ENCODE results near the gene RAMACL. TPM values are rescaled to one million over a fixed set of nuclear protein-coding genes. Genes with fewer than 3 reads are reported as not detected.

The RAMACL gene
- total RNA-seq, 2 experiments from 2014 or later, result 0.45 TPM; not detected in 1

- TF ChIP-seq, protein P1, sequence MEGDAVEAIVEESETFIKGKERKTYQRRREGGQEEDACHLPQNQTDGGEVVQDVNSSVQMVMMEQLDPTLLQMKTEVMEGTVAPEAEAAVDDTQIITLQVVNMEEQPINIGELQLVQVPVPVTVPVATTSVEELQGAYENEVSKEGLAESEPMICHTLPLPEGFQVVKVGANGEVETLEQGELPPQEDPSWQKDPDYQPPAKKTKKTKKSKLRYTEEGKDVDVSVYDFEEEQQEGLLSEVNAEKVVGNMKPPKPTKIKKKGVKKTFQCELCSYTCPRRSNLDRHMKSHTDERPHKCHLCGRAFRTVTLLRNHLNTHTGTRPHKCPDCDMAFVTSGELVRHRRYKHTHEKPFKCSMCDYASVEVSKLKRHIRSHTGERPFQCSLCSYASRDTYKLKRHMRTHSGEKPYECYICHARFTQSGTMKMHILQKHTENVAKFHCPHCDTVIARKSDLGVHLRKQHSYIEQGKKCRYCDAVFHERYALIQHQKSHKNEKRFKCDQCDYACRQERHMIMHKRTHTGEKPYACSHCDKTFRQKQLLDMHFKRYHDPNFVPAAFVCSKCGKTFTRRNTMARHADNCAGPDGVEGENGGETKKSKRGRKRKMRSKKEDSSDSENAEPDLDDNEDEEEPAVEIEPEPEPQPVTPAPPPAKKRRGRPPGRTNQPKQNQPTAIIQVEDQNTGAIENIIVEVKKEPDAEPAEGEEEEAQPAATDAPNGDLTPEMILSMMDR (IDR thresholded peaks at IDR 0.05), result no peak
- CTCF ChIA-PET, result interaction anchor here (1.3 kb wide), 1 partner anchor 18 kb away, joined by 3 read pairs; no protein-coding TSS in a partner anchor
These were observed 34.6 kb downstream of the RAMACL start for GRCh38 chr6:166551754-166552495.

GRCh38 chr6:166546653-166547052 is 39.8 kb downstream of the RAMACL start:
- H3K4me1 Mint-ChIP-seq (ENCODE audit: low read depth), result peaks cover 5% of the 10 kb centered on the region
- ChIA-PET POLR2A (no interaction called here), CTCF (no interaction called here)
- TF ChIP-seq, protein P1 (IDR thresholded peaks at IDR 0.05), result no peak
- no peaks in the 10 kb centered on the region for H3K9me3 Mint-ChIP-seq
- H3K36me3 Mint-ChIP-seq (ENCODE audit: low read depth), result no peaks in the 10 kb centered on the region
- no peak overlapping the region for H3K4me3 Mint-ChIP-seq
- DNase-seq (no peak), ATAC-seq (no peak)
- intact Hi-C loops (cut with micrococcal nuclease), result no loop called here
- H3K27ac Mint-ChIP-seq, result no peak overlapping the region
- no peaks in the 10 kb centered on the region for H3K27me3 Mint-ChIP-seq

More at GRCh38 chr6:166551754-166552495, 34.6 kb downstream of the RAMACL start:
- Mint-ChIP-seq H3K27me3 (peaks cover 8% of the 10 kb centered on the region), H3K4me1 (ENCODE audit: low read depth) (peaks cover 4% of the 10 kb centered on the region), H3K27ac (no peak overlapping the region), H3K4me3 (no peak overlapping the region), H3K9me3 (no peaks in the 10 kb centered on the region), H3K36me3 (ENCODE audit: low read depth) (no peaks in the 10 kb centered on the region)
- DNase-seq (no peak), ATAC-seq (no peak)
- intact Hi-C loops (cut with micrococcal nuclease), result no loop called here
- POLR2A ChIA-PET, result no interaction called here

DNA sequence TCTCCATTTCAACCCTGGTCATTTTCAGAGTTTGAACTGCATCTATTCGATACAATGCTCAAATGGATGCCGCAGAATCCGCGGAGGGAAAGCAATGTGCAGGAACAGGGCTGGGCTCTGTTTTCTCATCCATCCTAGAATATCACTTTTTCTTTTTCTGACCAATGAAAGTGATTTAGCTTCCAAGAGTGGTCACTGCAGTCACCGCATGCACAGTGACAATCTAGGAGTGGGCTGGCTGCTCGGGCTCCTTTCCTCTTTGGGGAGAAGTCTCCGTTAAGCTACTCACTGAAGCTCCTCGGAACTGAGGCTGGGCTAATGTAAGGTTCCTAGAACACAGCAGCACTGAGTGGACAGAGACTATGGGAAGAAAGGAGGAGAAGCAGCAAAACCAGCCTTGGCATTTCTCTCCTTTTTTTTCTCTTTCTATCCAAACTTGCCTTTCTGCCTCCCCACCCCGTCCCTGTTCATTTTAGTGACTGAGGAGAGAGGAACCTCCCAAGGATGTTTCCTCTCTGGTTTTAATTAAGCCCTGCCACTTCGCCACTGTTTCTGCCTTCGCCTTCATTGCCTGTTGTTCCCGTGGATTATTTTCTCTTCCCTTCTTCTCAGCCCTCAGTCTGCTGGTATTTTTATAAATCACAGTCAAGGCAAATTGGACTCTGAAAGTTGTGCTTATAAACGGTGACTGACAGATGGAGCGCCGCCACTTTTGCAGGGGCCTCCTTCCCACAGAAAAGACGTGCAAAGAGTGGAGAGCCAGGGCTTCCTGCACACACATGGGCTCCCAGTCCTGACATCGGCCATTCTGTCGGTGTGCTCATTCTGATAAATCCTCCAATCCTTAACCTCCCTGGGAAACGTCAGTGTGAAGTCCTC is 41.1 kb downstream of the RAMACL start:
- TF ChIP-seq, protein P1 (IDR thresholded peaks at IDR 0.05), result no peak
- ChIA-PET POLR2A (interaction anchor here (1.0 kb wide), 1 partner anchor 18 kb away, joined by 3 read pairs; no protein-coding TSS in a partner anchor), CTCF (no interaction called here)
- H3K4me1 Mint-ChIP-seq (ENCODE audit: low read depth), result peaks cover 18% of the 10 kb centered on the region
- no peaks in the 10 kb centered on the region for H3K9me3 Mint-ChIP-seq
- H3K4me3 Mint-ChIP-seq, result no peak overlapping the region
- ATAC-seq (no peak), DNase-seq (no peak)
- H3K36me3 Mint-ChIP-seq (ENCODE audit: low read depth), result no peaks in the 10 kb centered on the region
- intact Hi-C loops (cut with micrococcal nuclease), result no loop called here
- H3K27me3 Mint-ChIP-seq, result no peaks in the 10 kb centered on the region
- no peak overlapping the region for H3K27ac Mint-ChIP-seq

DNA sequence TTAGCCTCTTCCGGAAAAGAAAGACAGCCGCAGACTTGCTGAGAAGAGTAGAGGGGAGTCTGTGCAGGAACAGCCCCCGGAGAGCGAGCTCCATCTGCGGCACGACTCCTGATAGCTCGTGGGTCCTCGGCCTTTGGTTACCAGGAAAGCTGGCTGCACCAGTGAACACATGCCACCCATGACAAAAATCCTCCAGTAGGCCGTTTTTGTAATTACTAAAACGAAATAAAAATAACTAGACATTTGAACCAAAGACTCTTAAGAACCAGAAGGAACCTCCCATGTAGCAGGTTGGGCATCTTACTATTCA is 42.2 kb downstream of the RAMACL start:
- no peaks in the 10 kb centered on the region for H3K36me3 Mint-ChIP-seq (ENCODE audit: low read depth)
- POLR2A ChIA-PET, result interaction anchor here (1.0 kb wide), 1 partner anchor 17 kb away, joined by 3 read pairs; no protein-coding TSS in a partner anchor
- no peak for DNase-seq
- peaks cover 23% of the 10 kb centered on the region for H3K4me1 Mint-ChIP-seq (ENCODE audit: low read depth)
- no peak overlapping the region for H3K4me3 Mint-ChIP-seq
- H3K27me3 Mint-ChIP-seq, result no peaks in the 10 kb centered on the region
- intact Hi-C loops (cut with micrococcal nuclease), result no loop called here
- no peaks in the 10 kb centered on the region for H3K9me3 Mint-ChIP-seq
- no peak overlapping the region for H3K27ac Mint-ChIP-seq
- TF ChIP-seq, protein P1 (IDR thresholded peaks at IDR 0.05), result no peak
- ATAC-seq, result no peak
- CTCF ChIA-PET, result no interaction called here
